ENCODE measurements around the gene CARS1.

CARS1 gene

GRCh38 chr11:2990617-2991451 is 66.4 kb downstream of the CARS1 start:
- DNase-seq = no peak

GRCh38 chr11:2989551-2989950 is 67.7 kb downstream of the CARS1 start:
- DNase-seq = no peak

GRCh38 chr11:2989006-2989405 is 68.2 kb downstream of the CARS1 start:
- DNase-seq = no peak

- DNase-seq = no peak
These were observed 69.1 kb downstream of the CARS1 start for GRCh38 chr11:2987881-2988861.

GRCh38 chr11:2983908-2984307 is 73.3 kb downstream of the CARS1 start:
- no peak for DNase-seq

GRCh38 chr11:2982214-2982613 is 75.0 kb downstream of the CARS1 start:
- no peak for DNase-seq

- DNase-seq = no peak
These were observed 76.1 kb downstream of the CARS1 start for GRCh38 chr11:2981130-2981529.

- DNase-seq = no peak
These were observed 76.9 kb downstream of the CARS1 start for GRCh38 chr11:2980168-2980840.

- no peak for DNase-seq
These were observed 80.1 kb downstream of the CARS1 start for GRCh38 chr11:2977113-2977512.

- no peak for DNase-seq
These were observed 80.7 kb downstream of the CARS1 start for GRCh38 chr11:2976294-2977063.

GRCh38 chr11:2975594-2975993 is 81.6 kb downstream of the CARS1 start:
- DNase-seq = peak in 1 of 2 experiments; percentile 4

GRCh38 chr11:2974272-2974671 is 83.0 kb downstream of the CARS1 start:
- DNase-seq = no peak

- DNase-seq = no peak
These were observed 88.8 kb downstream of the CARS1 start for GRCh38 chr11:2968341-2968900.

GRCh38 chr11:2964782-2965181 is 92.4 kb downstream of the CARS1 start:
- no peak for DNase-seq

- no peak for DNase-seq
These were observed 93.5 kb downstream of the CARS1 start for GRCh38 chr11:2963761-2964160.

GRCh38 chr11:2963112-2963754 is 94.0 kb downstream of the CARS1 start:
- no peak for DNase-seq

- DNase-seq = no peak
These were observed 96.1 kb downstream of the CARS1 start for GRCh38 chr11:2961080-2961479.

GRCh38 chr11:2960139-2960538 is 97.1 kb downstream of the CARS1 start:
- no peak for DNase-seq

- no peak for DNase-seq
These were observed 99.0 kb downstream of the CARS1 start for GRCh38 chr11:2958251-2958650.

- no peak for DNase-seq
These were observed 101.2 kb downstream of the CARS1 start for GRCh38 chr11:2955906-2956476.

- DNase-seq = no peak
These were observed 103.0 kb downstream of the CARS1 start for GRCh38 chr11:2954263-2954662.
